SK-N-MC (cell line): ENCODE data around the gene LCP2.

Source experiments
- EZH2 ChIP-seq: fragments of 200-600 bp; sonication (generic); IDR thresholded peaks from one replicate; pipeline ENCODE4 v1.6.1; 2017; ENCODE audit warnings: antibody characterized with exemption
- POLR2AphosphoS5 ChIP-seq: IDR thresholded peaks from 2 replicates; pipeline ENCODE4 v1.6.1; 2012; ENCODE audit warnings: mild to moderate bottlenecking, low read depth, low read length, borderline replicate concordance

- no peak for TF ChIP-seq POLR2AphosphoS5
- TF ChIP-seq EZH2 = no peak
Observed at GRCh38 chr5:170305016-170305645, 7.6 kb upstream of the LCP2 start.
